Measurements from ENCODE around the gene RGS19.

The RGS19 gene

GRCh38 chr20:64116016-64116415, 36.7 kb upstream of the RGS19 start:
- H3K4me3 ChIP-seq (ENCODE audit: low read depth, low read length) = no peak overlapping the region
- in situ Hi-C loops (cut with HindIII; ENCODE audit: low sequenced_read_pairs) = no loop called here
- TF ChIP-seq, protein P1, sequence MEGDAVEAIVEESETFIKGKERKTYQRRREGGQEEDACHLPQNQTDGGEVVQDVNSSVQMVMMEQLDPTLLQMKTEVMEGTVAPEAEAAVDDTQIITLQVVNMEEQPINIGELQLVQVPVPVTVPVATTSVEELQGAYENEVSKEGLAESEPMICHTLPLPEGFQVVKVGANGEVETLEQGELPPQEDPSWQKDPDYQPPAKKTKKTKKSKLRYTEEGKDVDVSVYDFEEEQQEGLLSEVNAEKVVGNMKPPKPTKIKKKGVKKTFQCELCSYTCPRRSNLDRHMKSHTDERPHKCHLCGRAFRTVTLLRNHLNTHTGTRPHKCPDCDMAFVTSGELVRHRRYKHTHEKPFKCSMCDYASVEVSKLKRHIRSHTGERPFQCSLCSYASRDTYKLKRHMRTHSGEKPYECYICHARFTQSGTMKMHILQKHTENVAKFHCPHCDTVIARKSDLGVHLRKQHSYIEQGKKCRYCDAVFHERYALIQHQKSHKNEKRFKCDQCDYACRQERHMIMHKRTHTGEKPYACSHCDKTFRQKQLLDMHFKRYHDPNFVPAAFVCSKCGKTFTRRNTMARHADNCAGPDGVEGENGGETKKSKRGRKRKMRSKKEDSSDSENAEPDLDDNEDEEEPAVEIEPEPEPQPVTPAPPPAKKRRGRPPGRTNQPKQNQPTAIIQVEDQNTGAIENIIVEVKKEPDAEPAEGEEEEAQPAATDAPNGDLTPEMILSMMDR (IDR thresholded peaks at IDR 0.05; ENCODE audit: low read depth, low read length) = no peak
- DNase-seq (ENCODE audit: low read depth, low spot score) = no peak

GRCh38 chr20:64115171-64115911, 36.0 kb upstream of the RGS19 start:
- TF ChIP-seq, protein P1 (IDR thresholded peaks at IDR 0.05; ENCODE audit: low read depth, low read length) = no peak
- no peak overlapping the region for H3K4me3 ChIP-seq (ENCODE audit: low read depth, low read length)
- DNase-seq (ENCODE audit: low read depth, low spot score) = no peak
- in situ Hi-C loops (cut with HindIII; ENCODE audit: low sequenced_read_pairs) = no loop called here

DNA sequence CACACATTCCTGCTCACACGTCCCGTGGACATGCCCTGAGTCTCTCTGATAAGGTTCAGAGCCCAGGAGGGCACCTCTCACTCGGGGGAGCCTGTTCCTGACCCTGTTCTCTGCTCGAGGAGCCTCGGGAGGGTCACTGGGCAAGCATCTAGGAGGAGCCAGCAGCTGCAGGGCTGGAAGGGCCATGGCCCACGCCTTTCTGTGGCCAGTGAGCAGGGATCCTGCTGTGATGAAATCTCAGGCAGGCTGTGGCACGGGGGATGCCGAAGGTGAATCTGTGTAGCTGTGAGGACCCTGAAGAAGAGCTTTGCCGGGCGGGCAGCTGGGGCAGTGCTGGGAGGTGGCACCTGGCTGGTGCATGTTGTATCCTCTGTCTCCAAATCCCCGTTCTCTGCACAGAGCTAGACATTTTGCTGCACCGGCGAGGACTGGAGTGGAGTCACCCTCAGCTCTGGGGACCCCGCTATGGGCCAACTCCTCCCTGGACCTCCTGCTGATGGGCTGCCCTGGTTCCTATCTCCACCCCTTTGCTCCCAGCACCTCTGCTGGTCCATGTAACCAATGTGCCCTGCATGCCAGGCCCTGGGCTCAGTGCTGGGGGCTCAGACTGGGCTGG, 35.1 kb upstream of the RGS19 start:
- no peak overlapping the region for H3K4me3 ChIP-seq (ENCODE audit: low read depth, low read length)
- in situ Hi-C loops (cut with HindIII; ENCODE audit: low sequenced_read_pairs) = no loop called here
- no peak for DNase-seq (ENCODE audit: low read depth, low spot score)
- TF ChIP-seq, protein P1 (IDR thresholded peaks at IDR 0.05; ENCODE audit: low read depth, low read length) = no peak

GRCh38 chr20:64113796-64114355, 34.6 kb upstream of the RGS19 start:
- TF ChIP-seq, protein P1 (IDR thresholded peaks at IDR 0.05; ENCODE audit: low read depth, low read length) = no peak
- in situ Hi-C loops (cut with HindIII; ENCODE audit: low sequenced_read_pairs) = no loop called here
- H3K4me3 ChIP-seq (ENCODE audit: low read depth, low read length) = no peak overlapping the region
- DNase-seq (ENCODE audit: low read depth, low spot score) = no peak

DNA sequence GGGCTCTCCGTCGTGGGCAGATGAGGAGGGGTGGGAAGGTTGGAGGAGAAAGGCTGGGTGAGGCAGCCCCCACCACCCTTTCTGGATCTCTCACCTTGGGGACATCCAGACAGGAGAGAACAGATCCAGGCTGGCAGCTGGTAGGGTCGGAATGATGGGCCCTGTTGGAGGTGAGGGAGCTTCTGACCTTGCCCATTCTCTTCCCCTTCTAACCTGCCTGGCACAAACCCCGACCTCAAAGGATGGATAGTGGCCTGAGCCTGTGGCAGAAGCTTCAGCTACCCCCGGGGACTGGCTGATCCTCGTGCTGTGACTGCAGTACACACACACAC, 34.1 kb upstream of the RGS19 start:
- TF ChIP-seq, protein P1 (IDR thresholded peaks at IDR 0.05; ENCODE audit: low read depth, low read length) = no peak
- no peak for DNase-seq (ENCODE audit: low read depth, low spot score)
- no peak overlapping the region for H3K4me3 ChIP-seq (ENCODE audit: low read depth, low read length)
- in situ Hi-C loops (cut with HindIII; ENCODE audit: low sequenced_read_pairs) = no loop called here

DNA sequence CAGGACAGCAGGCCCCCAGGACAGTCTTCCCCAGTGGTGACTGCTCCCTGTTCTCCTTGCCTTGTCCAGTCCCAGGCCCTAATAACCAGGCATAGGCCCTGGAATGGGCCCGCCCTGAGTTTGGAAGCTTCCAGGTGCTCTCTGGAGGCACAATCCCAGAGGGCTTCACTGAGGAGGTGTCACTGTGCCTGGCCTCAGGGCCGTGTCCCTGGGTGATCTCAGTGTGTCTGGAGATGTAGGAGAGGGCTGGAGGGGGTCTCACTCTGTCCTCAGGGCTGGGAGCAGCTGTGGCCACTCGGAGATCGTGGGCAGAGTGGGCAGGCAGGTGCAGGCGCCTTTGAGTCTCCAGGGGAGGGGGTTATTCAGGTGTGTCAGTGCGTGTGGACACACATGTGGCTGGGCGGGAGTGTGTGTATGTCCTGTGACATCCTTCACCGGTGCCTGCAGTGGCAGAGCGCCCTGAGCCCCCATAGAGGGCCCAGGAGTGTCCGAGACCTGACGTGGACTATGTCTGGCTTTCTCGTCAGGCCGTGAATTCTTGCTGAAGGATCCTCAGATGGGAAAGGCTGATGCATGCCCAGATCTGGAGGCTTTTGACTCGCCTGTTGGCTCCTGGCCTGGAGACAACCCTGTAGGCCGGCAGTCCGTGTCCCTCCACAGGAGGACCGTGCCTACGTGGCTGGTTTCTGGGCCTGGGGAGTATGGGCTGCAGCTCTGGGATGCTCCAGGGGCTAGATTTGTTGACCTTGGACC, 33.5 kb upstream of the RGS19 start:
- H3K4me3 ChIP-seq (ENCODE audit: low read depth, low read length) = no peak overlapping the region
- in situ Hi-C loops (cut with HindIII; ENCODE audit: low sequenced_read_pairs) = no loop called here
- no peak for DNase-seq (ENCODE audit: low read depth, low spot score)
- TF ChIP-seq, protein P1 (IDR thresholded peaks at IDR 0.05; ENCODE audit: low read depth, low read length) = no peak
